Stomach (tissue), 4 donors: ENCODE measurements around the gene TIMM44.

Source experiments
- CTCF ChIP-seq, 7 experiments: fragments of 450-650 bp in 4 of 7; fragments of 200-600 bp in 3 of 7; sonication (generic) in 3 of 7; IDR thresholded peaks; one replicate each; pipeline ENCODE4 v1.5.1; 2016 to 2019; ENCODE audit warnings: antibody characterized with exemption in 7 of 7, control low read depth in 2 of 7, mild to moderate bottlenecking in 1 of 7
- POLR2A ChIP-seq, 4 donors: fragments of 450-650 bp; IDR thresholded peaks; one replicate each; pipeline ENCODE4 v1.6.1; 2016; ENCODE audit warnings: antibody characterized with exemption in 4 of 4, control low read depth in 2 of 4, mild to moderate bottlenecking in 1 of 4, moderate library complexity in 1 of 4
- POLR2AphosphoS5 ChIP-seq, 3 donors: sonication (generic); formaldehyde crosslinking; IDR thresholded peaks; one replicate each; pipeline ENCODE4 v1.6.1; 2016; ENCODE audit warnings: antibody characterized with exemption in 3 of 3

DNA sequence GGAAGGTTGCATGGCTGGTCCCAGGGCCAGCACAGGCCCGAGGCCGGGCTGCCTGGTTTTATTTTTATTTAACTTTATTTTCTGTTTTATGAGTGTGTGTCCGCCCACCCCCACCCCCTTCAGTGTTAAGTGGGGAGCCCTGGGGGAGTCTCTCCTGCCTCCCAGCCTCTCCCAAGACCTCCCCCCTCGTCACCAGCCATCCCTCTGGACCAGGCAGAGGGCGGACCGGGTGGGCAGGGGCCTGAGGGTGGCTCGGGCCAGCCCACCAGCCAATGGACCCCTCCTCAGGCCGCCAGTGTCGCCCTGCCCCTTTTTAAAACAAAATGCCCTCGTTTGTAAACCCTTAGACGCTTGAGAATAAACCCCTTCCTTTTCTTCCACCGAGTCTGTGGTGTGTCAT is 29.4 kb downstream of the TIMM44 start:
- TF ChIP-seq POLR2AphosphoS5 (IDR thresholded peaks at IDR 0.05) (no peak), POLR2A (IDR thresholded peaks at IDR 0.05) (no peak), CTCF (IDR thresholded peaks at IDR 0.05) (no peak)
